DMS 273 (cell line): ENCODE measurements around the gene POU2F1.
"Not testable (repeated sequence)": the region's sequence is repeated elsewhere in the genome, so short reads cannot be mapped to it uniquely, and the experiment has no call there.

Source experiments
- DNase-seq: peaks from one replicate; lab custom pipeline; 2025; ENCODE audit not compliant: unreplicated experiment; lab: John Stamatoyannopoulos, UW

The POU2F1 gene

GRCh38 chr1:167305706-167306277, 85.1 kb downstream of the POU2F1 start:
- DNase-seq, result no peak

GRCh38 chr1:167310732-167311131, 90.0 kb downstream of the POU2F1 start:
- no peak for DNase-seq

GRCh38 chr1:167312871-167313270, 92.2 kb downstream of the POU2F1 start:
- no peak for DNase-seq

GRCh38 chr1:167314671-167315070, 94.0 kb downstream of the POU2F1 start:
- DNase-seq, result no peak

- no peak for DNase-seq
These were observed 96.8 kb downstream of the POU2F1 start for GRCh38 chr1:167317463-167317862.

GRCh38 chr1:167319206-167319605, 98.5 kb downstream of the POU2F1 start:
- DNase-seq, result not testable (repeated sequence)

GRCh38 chr1:167322483-167322882, 101.8 kb downstream of the POU2F1 start:
- DNase-seq, result no peak

- DNase-seq, result no peak
These were observed 104.5 kb downstream of the POU2F1 start for GRCh38 chr1:167325151-167325550.

- no peak for DNase-seq
These were observed 107.7 kb downstream of the POU2F1 start for GRCh38 chr1:167328306-167328815.

GRCh38 chr1:167328816-167329483, 108.3 kb downstream of the POU2F1 start:
- DNase-seq, result peak; percentile 44

- no peak for DNase-seq
These were observed 110.1 kb downstream of the POU2F1 start for GRCh38 chr1:167330601-167331293.

- no peak for DNase-seq
These were observed 111.0 kb downstream of the POU2F1 start for GRCh38 chr1:167331650-167332049.

- DNase-seq, result no peak
These were observed 111.8 kb downstream of the POU2F1 start for GRCh38 chr1:167332503-167332902.

- no peak for DNase-seq
These were observed 112.4 kb downstream of the POU2F1 start for GRCh38 chr1:167333124-167333523.

- DNase-seq, result no peak
These were observed 113.0 kb downstream of the POU2F1 start for GRCh38 chr1:167333703-167334102.

- peak; percentile 8 for DNase-seq
These were observed 118.7 kb downstream of the POU2F1 start for GRCh38 chr1:167339405-167339804.

- DNase-seq, result peak; percentile 25
These were observed 122.2 kb downstream of the POU2F1 start for GRCh38 chr1:167342846-167343245.

GRCh38 chr1:167344112-167344511, 123.4 kb downstream of the POU2F1 start:
- DNase-seq, result no peak

- DNase-seq, result no peak
These were observed 124.1 kb downstream of the POU2F1 start for GRCh38 chr1:167344615-167345385.

GRCh38 chr1:167345386-167345733, 124.7 kb downstream of the POU2F1 start:
- no peak for DNase-seq

GRCh38 chr1:167357305-167357704, 136.6 kb downstream of the POU2F1 start:
- no peak for DNase-seq
